OCI-LY1 (cell line): ENCODE data around the gene OR4F17.
"Not testable (repeated sequence)": the region's sequence is repeated elsewhere in the genome, so short reads cannot be mapped to it uniquely, and the experiment has no call there.

Source experiments
- H2AFZ ChIP-seq: fragments of 200-600 bp; sonication (generic), shearing (Covaris generic); 2 replicates; pipeline ENCODE4 v1.6.0; 2014; ENCODE audit warnings: antibody characterized with exemption, mild to moderate bottlenecking, low read length
- H3F3A ChIP-seq: fragments of 200-600 bp; sonication (generic), shearing (Covaris generic); 2 replicates; pipeline ENCODE4 v1.6.0; 2014; ENCODE audit warnings: mild to moderate bottlenecking, antibody characterized with exemption, low read length, moderate library complexity; ENCODE audit not compliant: insufficient read depth
- H3K27ac ChIP-seq: fragments of 200-600 bp; sonication (generic); 2 replicates; pipeline ENCODE4 v1.5.1; 2014; ENCODE audit warnings: low read length, mixed run types, mild to moderate bottlenecking, low read depth; ENCODE audit not compliant: poor library complexity, severe bottlenecking
- H3K27me3 ChIP-seq: fragments of 200-600 bp; sonication (generic); 2 replicates; pipeline ENCODE4 v1.6.0; 2014; ENCODE audit warnings: antibody characterized with exemption, mild to moderate bottlenecking, low read length, moderate library complexity; ENCODE audit not compliant: insufficient read depth
- H3K36me3 ChIP-seq: fragments of 200-600 bp; sonication (generic); 2 replicates; pipeline ENCODE4 v1.6.1; 2014; ENCODE audit warnings: mild to moderate bottlenecking, antibody characterized with exemption, low read length, moderate library complexity, mixed read lengths; ENCODE audit not compliant: insufficient read depth
- H3K4me1 ChIP-seq: fragments of 200-600 bp; sonication (generic); 2 replicates; pipeline ENCODE4 v1.5.1; 2014; ENCODE audit warnings: mild to moderate bottlenecking, low read length, moderate library complexity; ENCODE audit not compliant: insufficient read depth, severe bottlenecking
- H3K4me2 ChIP-seq: fragments of 200-600 bp; sonication (generic), shearing (Covaris generic); 2 replicates; pipeline ENCODE4 v1.6.1; 2014; ENCODE audit warnings: low read length
- H3K4me3 ChIP-seq: fragments of 200-600 bp; sonication (generic); 2 replicates; pipeline ENCODE4 v1.5.1; 2014; ENCODE audit warnings: low read length, low read depth, mild to moderate bottlenecking, mixed read lengths; ENCODE audit not compliant: poor library complexity, severe bottlenecking
- H3K79me2 ChIP-seq: fragments of 200-600 bp; shearing (Covaris generic); 2 replicates; pipeline ENCODE4 v1.6.1; 2016; ENCODE audit warnings: mixed run types, low read length, mixed read lengths; ENCODE audit not compliant: insufficient read depth
- H3K9ac ChIP-seq: fragments of 200-600 bp; sonication (generic), shearing (Covaris generic); 2 replicates; pipeline ENCODE4 v1.6.1; 2014; ENCODE audit warnings: mild to moderate bottlenecking, low read length, mixed read lengths
- H3K9me2 ChIP-seq: fragments of 200-600 bp; sonication (generic), shearing (Covaris generic); 2 replicates; pipeline ENCODE4 v1.6.1; 2014; ENCODE audit warnings: low read depth, mild to moderate bottlenecking, low read length, mixed read lengths
- H3K9me3 ChIP-seq: fragments of 200-600 bp; shearing (Covaris generic); 2 replicates; pipeline ENCODE4 v1.6.1; 2014; ENCODE audit warnings: low read length, mixed read lengths
- H4K20me1 ChIP-seq: fragments of 200-600 bp; sonication (generic), shearing (Covaris generic); 2 replicates; pipeline ENCODE4 v1.6.0; 2016; ENCODE audit warnings: mild to moderate bottlenecking, low read length; ENCODE audit not compliant: insufficient read depth

OR4F17 gene, protein sequence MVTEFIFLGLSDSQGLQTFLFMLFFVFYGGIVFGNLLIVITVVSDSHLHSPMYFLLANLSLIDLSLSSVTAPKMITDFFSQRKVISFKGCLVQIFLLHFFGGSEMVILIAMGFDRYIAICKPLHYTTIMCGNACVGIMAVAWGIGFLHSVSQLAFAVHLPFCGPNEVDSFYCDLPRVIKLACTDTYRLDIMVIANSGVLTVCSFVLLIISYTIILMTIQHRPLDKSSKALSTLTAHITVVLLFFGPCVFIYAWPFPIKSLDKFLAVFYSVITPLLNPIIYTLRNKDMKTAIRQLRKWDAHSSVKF

DNA sequence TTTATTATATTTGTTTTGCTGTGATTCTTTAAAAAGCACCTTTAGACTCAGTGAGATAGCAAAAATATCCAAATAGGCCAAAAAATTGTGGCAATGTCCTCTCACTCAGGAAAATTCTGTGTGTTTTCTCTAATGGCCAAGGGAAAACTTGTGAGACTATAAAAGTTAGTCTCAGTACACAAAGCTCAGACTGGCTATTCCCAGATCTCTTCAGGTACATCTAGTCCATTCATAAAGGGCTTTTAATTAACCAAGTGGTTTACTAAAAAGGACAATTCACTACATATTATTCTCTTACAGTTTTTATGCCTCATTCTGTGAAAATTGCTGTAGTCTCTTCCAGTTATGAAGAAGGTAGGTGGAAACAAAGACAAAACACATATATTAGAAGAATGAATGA is at the start of gene OR4F17:
OR4F17 (plus strand) TSS at position 301 of the 400 bp plus-strand sequence. CDS start 3,575 bp downstream, outside the sequence.
- H3K36me3 ChIP-seq, H3K4me3 ChIP-seq, H3K4me2 ChIP-seq, H3K27me3 ChIP-seq, H3K9ac ChIP-seq, H3K9me3 ChIP-seq, H3K79me2 ChIP-seq, H3F3A ChIP-seq, H3K27ac ChIP-seq, H3K4me1 ChIP-seq, H4K20me1 ChIP-seq, H2AFZ ChIP-seq, H3K9me2 ChIP-seq: not testable (repeated sequence)

DNA sequence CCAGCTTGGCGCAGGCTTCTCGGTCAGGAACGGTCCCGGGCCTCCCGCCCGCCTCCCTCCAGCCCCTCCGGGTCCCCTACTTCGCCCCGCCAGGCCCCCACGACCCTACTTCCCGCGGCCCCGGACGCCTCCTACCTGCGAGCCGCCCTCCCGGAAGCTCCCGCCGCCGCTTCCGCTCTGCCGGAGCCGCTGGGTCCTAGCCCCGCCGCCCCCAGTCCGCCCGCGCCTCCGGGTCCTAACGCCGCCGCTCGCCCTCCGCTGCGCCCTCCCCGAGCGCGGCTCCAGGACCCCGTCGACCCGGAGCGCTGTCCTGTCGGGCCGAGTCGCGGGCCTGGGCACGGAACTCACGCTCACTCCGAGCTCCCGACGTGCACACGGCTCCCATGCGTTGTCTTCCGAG is 36.1 kb upstream of the OR4F17 start:
- not testable (repeated sequence) for H2AFZ ChIP-seq, H3K4me3 ChIP-seq, H4K20me1 ChIP-seq, H3K4me2 ChIP-seq, H3K9ac ChIP-seq, H3K27me3 ChIP-seq, H3K27ac ChIP-seq, H3K9me3 ChIP-seq, H3K9me2 ChIP-seq, H3K79me2 ChIP-seq, H3K4me1 ChIP-seq, H3K36me3 ChIP-seq, H3F3A ChIP-seq

- not testable (repeated sequence) for H3K79me2 ChIP-seq, H3F3A ChIP-seq, H3K36me3 ChIP-seq, H3K27ac ChIP-seq, H4K20me1 ChIP-seq, H2AFZ ChIP-seq, H3K9me2 ChIP-seq, H3K9ac ChIP-seq, H3K4me3 ChIP-seq, H3K9me3 ChIP-seq, H3K4me1 ChIP-seq, H3K27me3 ChIP-seq, H3K4me2 ChIP-seq
These were observed 24.0 kb upstream of the OR4F17 start for GRCh38 chr19:82864-83263.

- not testable (repeated sequence) for H2AFZ ChIP-seq, H3K4me1 ChIP-seq, H3K4me2 ChIP-seq, H3K27me3 ChIP-seq, H3F3A ChIP-seq, H3K4me3 ChIP-seq, H3K36me3 ChIP-seq, H3K9ac ChIP-seq, H3K79me2 ChIP-seq, H3K9me3 ChIP-seq, H3K9me2 ChIP-seq, H3K27ac ChIP-seq, H4K20me1 ChIP-seq
These were observed 23.3 kb upstream of the OR4F17 start for GRCh38 chr19:83626-84025.

- not testable (repeated sequence) for H3K9ac ChIP-seq, H3K79me2 ChIP-seq, H4K20me1 ChIP-seq, H3K36me3 ChIP-seq, H3K27me3 ChIP-seq, H3F3A ChIP-seq, H3K9me2 ChIP-seq, H3K4me3 ChIP-seq, H2AFZ ChIP-seq, H3K9me3 ChIP-seq, H3K4me2 ChIP-seq, H3K4me1 ChIP-seq, H3K27ac ChIP-seq
These were observed 16.2 kb upstream of the OR4F17 start for GRCh38 chr19:90678-91077.

DNA sequence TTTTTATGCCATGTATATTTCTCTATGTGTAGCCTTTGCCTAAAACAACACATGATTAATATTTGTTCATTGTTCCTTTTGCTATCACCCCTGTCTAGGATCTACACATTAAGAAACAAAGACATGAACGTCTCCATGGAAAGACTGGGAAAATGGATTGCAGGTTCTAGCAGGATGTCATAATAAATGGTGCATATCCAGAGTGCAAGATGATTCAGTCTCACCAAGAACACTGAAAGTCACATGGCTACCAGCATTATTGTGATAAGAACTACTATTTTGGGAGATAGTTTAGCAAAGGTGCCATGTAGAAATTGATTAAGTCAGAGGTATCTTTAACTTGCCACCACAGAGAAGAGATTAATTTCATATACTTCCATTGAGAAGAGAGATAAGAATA is 12.1 kb upstream of the OR4F17 start:
- not testable (repeated sequence) for H3K4me3 ChIP-seq, H3K9me3 ChIP-seq, H3K27me3 ChIP-seq, H3K4me1 ChIP-seq, H2AFZ ChIP-seq, H3K9me2 ChIP-seq, H3K36me3 ChIP-seq, H3K79me2 ChIP-seq, H3K9ac ChIP-seq, H4K20me1 ChIP-seq, H3F3A ChIP-seq, H3K27ac ChIP-seq, H3K4me2 ChIP-seq

- not testable (repeated sequence) for H3K79me2 ChIP-seq, H3K4me3 ChIP-seq, H3K36me3 ChIP-seq, H4K20me1 ChIP-seq, H3K9ac ChIP-seq, H3K27me3 ChIP-seq, H2AFZ ChIP-seq, H3K9me2 ChIP-seq, H3K4me2 ChIP-seq, H3K9me3 ChIP-seq, H3F3A ChIP-seq, H3K27ac ChIP-seq, H3K4me1 ChIP-seq
These were observed 9.3 kb upstream of the OR4F17 start for GRCh38 chr19:97647-98046.
